Measurements from ENCODE around the gene ARAP1.

DNA sequence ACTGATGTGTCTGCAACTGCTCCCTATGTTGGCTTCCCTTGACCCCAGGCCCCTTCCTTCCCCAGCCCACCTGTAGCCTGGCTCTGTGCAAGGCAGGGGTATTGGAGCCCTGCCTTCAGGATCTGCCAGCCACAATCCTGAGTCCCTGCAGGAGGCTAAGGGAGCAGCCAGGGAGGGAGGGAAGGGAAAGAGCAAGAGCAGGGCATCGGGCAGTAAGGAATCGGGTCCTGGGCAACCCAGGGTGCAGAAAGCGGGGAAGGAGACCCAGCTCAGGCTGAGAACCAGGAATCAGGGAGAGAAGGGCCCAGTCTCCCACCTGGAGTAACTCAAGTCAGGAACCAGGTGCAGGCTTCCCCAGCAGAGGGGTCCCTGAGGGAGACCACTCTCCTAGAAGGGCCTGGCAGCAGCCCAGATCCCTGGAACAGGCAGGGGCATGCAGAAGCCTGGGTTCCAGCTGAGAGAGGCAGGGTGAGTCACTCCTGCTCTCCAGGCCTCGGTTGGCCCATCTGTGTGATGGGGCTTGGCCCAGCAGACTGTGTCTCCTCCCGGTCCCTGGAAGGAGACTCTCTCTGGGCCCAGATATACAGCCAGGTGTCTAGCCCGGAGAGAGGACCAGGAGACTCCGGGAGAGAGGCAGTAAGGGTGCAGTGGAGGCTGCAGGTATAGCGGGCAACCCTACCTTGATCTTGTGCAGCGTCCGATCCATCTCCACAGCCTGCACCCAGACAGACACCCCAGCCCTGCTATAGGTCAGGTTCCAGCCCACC, 28.3 kb upstream of the ARAP1 start:
- TF ChIP-seq POLR2AphosphoS5 (IDR thresholded peaks at IDR 0.05; ENCODE audit: low read depth) (no peak), SPI1 (IDR thresholded peaks at IDR 0.05; ENCODE audit: borderline replicate concordance, low read depth) (no peak)
- TF ChIP-seq, protein P1, sequence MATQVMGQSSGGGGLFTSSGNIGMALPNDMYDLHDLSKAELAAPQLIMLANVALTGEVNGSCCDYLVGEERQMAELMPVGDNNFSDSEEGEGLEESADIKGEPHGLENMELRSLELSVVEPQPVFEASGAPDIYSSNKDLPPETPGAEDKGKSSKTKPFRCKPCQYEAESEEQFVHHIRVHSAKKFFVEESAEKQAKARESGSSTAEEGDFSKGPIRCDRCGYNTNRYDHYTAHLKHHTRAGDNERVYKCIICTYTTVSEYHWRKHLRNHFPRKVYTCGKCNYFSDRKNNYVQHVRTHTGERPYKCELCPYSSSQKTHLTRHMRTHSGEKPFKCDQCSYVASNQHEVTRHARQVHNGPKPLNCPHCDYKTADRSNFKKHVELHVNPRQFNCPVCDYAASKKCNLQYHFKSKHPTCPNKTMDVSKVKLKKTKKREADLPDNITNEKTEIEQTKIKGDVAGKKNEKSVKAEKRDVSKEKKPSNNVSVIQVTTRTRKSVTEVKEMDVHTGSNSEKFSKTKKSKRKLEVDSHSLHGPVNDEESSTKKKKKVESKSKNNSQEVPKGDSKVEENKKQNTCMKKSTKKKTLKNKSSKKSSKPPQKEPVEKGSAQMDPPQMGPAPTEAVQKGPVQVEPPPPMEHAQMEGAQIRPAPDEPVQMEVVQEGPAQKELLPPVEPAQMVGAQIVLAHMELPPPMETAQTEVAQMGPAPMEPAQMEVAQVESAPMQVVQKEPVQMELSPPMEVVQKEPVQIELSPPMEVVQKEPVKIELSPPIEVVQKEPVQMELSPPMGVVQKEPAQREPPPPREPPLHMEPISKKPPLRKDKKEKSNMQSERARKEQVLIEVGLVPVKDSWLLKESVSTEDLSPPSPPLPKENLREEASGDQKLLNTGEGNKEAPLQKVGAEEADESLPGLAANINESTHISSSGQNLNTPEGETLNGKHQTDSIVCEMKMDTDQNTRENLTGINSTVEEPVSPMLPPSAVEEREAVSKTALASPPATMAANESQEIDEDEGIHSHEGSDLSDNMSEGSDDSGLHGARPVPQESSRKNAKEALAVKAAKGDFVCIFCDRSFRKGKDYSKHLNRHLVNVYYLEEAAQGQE (IDR thresholded peaks at IDR 0.05; ENCODE audit: insufficient replicate concordance, low read depth): no peak
- TF ChIP-seq, protein P2, sequence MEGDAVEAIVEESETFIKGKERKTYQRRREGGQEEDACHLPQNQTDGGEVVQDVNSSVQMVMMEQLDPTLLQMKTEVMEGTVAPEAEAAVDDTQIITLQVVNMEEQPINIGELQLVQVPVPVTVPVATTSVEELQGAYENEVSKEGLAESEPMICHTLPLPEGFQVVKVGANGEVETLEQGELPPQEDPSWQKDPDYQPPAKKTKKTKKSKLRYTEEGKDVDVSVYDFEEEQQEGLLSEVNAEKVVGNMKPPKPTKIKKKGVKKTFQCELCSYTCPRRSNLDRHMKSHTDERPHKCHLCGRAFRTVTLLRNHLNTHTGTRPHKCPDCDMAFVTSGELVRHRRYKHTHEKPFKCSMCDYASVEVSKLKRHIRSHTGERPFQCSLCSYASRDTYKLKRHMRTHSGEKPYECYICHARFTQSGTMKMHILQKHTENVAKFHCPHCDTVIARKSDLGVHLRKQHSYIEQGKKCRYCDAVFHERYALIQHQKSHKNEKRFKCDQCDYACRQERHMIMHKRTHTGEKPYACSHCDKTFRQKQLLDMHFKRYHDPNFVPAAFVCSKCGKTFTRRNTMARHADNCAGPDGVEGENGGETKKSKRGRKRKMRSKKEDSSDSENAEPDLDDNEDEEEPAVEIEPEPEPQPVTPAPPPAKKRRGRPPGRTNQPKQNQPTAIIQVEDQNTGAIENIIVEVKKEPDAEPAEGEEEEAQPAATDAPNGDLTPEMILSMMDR (IDR thresholded peaks at IDR 0.05; ENCODE audit: insufficient read depth, low read length): no peak
